PC-9 (cell line): ENCODE data around the gene CD200.

Experiments
- EZH2 ChIP-seq: fragments of 200-600 bp; sonication (generic); IDR thresholded peaks from 2 replicates; pipeline ENCODE4 v1.8.0; 2017; ENCODE audit warnings: antibody characterized with exemption, low read depth
- TF ChIP-seq, protein P1 (sequence below): fragments of 200-600 bp; sonication (generic); conservative IDR thresholded peaks from 2 replicates; pipeline ENCODE4 v1.6.1; 2017; ENCODE audit warnings: mixed run types, antibody characterized with exemption, mild to moderate bottlenecking, moderate library complexity

DNA sequence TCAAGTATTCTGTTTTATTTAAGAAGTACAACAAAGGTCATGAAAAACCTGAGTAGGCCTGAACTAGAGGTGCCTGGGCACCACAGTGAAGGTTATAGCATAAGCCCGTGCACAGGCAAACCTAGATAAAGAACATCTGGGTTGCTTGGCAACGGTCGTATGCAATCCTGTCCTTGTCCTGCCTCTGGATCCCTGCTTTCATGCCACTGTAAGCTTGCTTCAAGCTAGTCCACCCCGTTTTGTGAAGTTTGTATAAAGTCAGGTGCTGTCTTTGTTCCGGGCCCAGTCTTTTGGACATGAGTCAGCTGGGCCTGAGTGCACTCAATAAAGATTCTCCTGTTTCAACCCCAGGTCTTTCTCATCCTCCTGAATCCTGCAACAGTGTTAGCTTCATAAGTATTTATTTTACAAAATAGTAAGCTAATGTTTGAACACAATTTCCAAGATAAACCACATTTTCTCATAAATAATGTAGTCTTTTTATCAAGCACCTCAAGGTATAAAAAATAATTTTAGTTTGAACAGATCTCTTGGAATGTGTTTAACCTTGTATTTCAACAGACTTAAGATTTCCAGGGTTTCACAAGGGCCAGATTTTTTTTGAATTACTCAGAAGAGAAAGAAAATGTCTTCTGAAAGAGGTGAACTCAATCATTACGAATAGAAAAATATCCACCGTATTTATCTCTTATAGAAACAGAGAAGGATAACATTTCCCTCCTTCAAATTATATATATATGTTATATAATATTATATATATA is 24.6 kb upstream of the CD200 start:
- TF ChIP-seq, protein P1, sequence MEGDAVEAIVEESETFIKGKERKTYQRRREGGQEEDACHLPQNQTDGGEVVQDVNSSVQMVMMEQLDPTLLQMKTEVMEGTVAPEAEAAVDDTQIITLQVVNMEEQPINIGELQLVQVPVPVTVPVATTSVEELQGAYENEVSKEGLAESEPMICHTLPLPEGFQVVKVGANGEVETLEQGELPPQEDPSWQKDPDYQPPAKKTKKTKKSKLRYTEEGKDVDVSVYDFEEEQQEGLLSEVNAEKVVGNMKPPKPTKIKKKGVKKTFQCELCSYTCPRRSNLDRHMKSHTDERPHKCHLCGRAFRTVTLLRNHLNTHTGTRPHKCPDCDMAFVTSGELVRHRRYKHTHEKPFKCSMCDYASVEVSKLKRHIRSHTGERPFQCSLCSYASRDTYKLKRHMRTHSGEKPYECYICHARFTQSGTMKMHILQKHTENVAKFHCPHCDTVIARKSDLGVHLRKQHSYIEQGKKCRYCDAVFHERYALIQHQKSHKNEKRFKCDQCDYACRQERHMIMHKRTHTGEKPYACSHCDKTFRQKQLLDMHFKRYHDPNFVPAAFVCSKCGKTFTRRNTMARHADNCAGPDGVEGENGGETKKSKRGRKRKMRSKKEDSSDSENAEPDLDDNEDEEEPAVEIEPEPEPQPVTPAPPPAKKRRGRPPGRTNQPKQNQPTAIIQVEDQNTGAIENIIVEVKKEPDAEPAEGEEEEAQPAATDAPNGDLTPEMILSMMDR: no peak
- TF ChIP-seq EZH2: no peak
